OCI-LY7 (cell line): ENCODE measurements around the gene FIG4.

Source experiments
- EZH2phosphoT487 ChIP-seq: fragments of 200-600 bp; sonication (generic); IDR thresholded peaks from 2 replicates; pipeline ENCODE4 v1.6.1; 2018; ENCODE audit warnings: low read depth, borderline replicate concordance, mild to moderate bottlenecking, mixed run types, antibody characterized with exemption, low read length, moderate library complexity, mixed read lengths
- TF ChIP-seq, protein P1 (sequence below): fragments of 200-600 bp; sonication (generic); conservative IDR thresholded peaks from 2 replicates; pipeline ENCODE4 v1.5.1; 2014; ENCODE audit warnings: mild to moderate bottlenecking, antibody characterized with exemption, low read length, moderate library complexity, mixed read lengths

DNA sequence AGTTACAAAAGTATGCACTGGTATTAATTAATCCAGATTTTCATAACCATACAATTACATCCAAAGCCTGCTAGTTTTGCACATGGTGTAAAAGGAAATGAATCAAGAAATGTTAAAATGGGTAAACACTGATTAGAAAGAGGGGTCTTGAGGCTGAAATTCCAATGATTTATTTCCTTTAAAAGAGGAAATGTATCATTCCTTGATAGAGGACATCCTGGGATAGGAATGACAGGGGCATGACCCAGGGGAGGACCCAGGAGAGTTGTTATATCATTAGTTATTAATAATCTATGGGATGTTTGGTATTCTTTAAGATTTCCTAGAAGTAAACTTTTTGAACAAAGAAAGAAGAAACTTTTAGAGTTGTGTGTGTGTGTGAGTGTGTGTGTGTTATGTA lies 18.3 kb upstream of the FIG4 start:
- TF ChIP-seq, protein P1, sequence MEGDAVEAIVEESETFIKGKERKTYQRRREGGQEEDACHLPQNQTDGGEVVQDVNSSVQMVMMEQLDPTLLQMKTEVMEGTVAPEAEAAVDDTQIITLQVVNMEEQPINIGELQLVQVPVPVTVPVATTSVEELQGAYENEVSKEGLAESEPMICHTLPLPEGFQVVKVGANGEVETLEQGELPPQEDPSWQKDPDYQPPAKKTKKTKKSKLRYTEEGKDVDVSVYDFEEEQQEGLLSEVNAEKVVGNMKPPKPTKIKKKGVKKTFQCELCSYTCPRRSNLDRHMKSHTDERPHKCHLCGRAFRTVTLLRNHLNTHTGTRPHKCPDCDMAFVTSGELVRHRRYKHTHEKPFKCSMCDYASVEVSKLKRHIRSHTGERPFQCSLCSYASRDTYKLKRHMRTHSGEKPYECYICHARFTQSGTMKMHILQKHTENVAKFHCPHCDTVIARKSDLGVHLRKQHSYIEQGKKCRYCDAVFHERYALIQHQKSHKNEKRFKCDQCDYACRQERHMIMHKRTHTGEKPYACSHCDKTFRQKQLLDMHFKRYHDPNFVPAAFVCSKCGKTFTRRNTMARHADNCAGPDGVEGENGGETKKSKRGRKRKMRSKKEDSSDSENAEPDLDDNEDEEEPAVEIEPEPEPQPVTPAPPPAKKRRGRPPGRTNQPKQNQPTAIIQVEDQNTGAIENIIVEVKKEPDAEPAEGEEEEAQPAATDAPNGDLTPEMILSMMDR = no peak
- TF ChIP-seq EZH2phosphoT487 = no peak
